Brain microvascular endothelial cell (primary cell): ENCODE measurements around the gene CCDC61.

ENCODE experiments used
- DNase-seq: peaks from one replicate; pipeline ENCODE4 v3.0.0-alpha.2; 2020
- H3K27ac ChIP-seq: fragments of 250-450 bp; sonication (Bioruptor Pico); 2 replicates; pipeline ENCODE4 v1.5.1; 2020; ENCODE audit warnings: mild to moderate bottlenecking, moderate library complexity
- H3K27me3 ChIP-seq: fragments of 250-450 bp; sonication (Bioruptor Pico); replicated peaks from 2 replicates; pipeline ENCODE4 v1.5.1; 2020; ENCODE audit warnings: mild to moderate bottlenecking
- H3K36me3 ChIP-seq: fragments of 250-450 bp; sonication (Bioruptor Pico); replicated peaks from 2 replicates; pipeline ENCODE4 v1.5.1; 2020; ENCODE audit warnings: mild to moderate bottlenecking
- H3K4me3 ChIP-seq: 2 replicates; pipeline ENCODE4 v1.5.1; 2011; ENCODE audit warnings: low read depth, mild to moderate bottlenecking, control low read depth, low read length, moderate library complexity
- in situ Hi-C: cut with HindIII; loops from 2 replicates; pipeline ENCODE4 v1.10.0; 2017; ENCODE audit warnings: low sequenced_read_pairs, low pct_ligation_motif_present
- TF ChIP-seq, protein P1 (sequence below): IDR thresholded peaks from 2 replicates; pipeline ENCODE4 v1.5.1; 2011; ENCODE audit warnings: low read depth, mild to moderate bottlenecking, moderate library complexity, low read length, control low read depth, inconsistent platforms; ENCODE audit errors: missing control alignments

Gene CCDC61

DNA sequence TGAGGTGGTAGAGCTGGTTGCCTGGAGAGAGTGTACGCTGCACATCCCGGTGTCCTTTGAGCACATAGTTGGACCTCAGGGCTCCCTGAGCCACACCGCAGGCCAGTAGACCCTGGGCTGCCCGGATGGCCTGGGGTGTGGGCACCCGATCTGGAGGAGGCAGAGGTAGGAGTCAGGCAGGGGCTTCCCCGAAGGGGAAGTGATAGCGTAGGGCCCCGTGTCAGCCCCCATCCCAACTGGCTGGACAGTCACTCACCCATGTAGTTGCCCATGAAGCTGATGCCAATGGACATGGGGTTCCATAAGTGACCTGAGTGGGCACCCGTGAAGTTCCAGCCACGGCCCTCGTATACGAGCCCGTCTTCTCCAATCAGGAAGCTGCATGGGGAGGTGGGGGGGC is 24.0 kb downstream of the CCDC61 start:
- TF ChIP-seq, protein P1, sequence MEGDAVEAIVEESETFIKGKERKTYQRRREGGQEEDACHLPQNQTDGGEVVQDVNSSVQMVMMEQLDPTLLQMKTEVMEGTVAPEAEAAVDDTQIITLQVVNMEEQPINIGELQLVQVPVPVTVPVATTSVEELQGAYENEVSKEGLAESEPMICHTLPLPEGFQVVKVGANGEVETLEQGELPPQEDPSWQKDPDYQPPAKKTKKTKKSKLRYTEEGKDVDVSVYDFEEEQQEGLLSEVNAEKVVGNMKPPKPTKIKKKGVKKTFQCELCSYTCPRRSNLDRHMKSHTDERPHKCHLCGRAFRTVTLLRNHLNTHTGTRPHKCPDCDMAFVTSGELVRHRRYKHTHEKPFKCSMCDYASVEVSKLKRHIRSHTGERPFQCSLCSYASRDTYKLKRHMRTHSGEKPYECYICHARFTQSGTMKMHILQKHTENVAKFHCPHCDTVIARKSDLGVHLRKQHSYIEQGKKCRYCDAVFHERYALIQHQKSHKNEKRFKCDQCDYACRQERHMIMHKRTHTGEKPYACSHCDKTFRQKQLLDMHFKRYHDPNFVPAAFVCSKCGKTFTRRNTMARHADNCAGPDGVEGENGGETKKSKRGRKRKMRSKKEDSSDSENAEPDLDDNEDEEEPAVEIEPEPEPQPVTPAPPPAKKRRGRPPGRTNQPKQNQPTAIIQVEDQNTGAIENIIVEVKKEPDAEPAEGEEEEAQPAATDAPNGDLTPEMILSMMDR: no peak
- H3K4me3 ChIP-seq: no peak overlapping the region
- no peaks in the 10 kb centered on the region for H3K36me3 ChIP-seq
- H3K27me3 ChIP-seq: peaks cover 22% of the 10 kb centered on the region
- no peak for DNase-seq
- in situ Hi-C loops: no loop called here
- H3K27ac ChIP-seq: no peak overlapping the region

DNA sequence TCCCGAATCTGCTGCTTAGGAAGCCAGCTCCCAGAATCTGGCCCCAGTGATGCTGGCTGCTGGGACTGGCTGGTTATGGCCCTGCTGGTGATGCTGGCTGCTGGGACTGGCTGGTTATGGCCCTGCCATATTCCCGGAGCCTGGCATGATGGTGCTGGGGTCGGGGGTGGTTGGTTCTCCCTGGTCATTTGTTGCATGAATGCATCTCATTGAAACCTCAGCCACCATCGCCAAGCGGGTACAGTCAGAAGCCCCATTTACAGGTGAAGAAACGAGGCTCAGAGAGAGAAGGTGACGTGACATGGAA is 25.5 kb downstream of the CCDC61 start:
- DNase-seq: no peak
- H3K36me3 ChIP-seq: no peaks in the 10 kb centered on the region
- H3K27ac ChIP-seq: no peak overlapping the region
- TF ChIP-seq, protein P1: no peak
- in situ Hi-C loops: no loop called here
- peaks cover 18% of the 10 kb centered on the region for H3K27me3 ChIP-seq
- H3K4me3 ChIP-seq: no peak overlapping the region

DNA sequence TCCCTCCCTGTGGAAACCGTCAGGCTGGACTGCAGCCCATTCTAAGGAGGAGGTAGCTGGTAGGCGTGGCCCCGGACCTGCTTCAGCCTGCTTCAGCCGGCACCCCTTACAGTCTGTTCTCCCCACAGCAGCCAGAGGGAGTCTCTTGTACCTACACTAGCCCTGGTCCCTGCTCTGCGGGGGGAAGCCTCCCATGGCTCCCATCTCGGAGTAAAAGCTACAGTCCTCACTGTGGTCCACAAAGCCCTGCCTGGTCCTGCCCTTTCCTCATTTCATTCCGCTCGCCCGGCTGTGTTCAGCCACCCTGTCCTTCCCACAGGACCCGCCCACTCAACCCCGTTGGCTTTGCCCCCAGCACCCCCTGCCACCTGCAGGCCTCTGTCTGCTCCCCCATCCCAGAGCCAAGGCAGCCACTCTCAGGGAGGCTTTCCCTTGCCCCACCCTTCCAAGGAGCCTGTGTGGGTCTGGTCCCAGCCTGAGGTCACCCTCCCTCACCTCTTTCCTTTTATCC is 26.3 kb downstream of the CCDC61 start:
- Histone ChIP-seq H3K4me3 (no peak overlapping the region), H3K36me3 (no peaks in the 10 kb centered on the region), H3K27me3 (peaks cover 14% of the 10 kb centered on the region), H3K27ac (no peak overlapping the region)
- in situ Hi-C loops: no loop called here
- no peak for DNase-seq
- TF ChIP-seq, protein P1: no peak

DNA sequence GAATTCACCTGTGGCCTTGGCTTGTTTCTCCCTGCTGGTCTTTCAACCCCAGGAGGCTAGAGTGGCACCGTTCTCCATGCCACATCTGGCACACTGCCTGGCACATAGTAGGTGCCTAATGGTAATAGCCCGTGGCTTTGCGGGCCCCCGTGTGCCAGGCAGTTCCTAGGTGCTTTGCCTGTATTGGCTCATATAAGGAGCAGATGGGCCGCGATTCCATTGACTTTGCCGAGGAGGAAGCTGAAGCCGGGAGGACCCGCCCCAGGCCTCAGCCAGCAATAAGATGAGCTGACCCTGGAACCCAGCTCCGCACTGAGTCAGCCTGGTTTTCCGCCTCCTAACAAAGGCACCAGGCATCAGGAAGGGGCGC is 26.8 kb downstream of the CCDC61 start:
- Histone ChIP-seq H3K27me3 (peaks cover 14% of the 10 kb centered on the region), H3K36me3 (no peaks in the 10 kb centered on the region), H3K4me3 (no peak overlapping the region), H3K27ac (no peak overlapping the region)
- in situ Hi-C loops: no loop called here
- TF ChIP-seq, protein P1: no peak
- no peak for DNase-seq

DNA sequence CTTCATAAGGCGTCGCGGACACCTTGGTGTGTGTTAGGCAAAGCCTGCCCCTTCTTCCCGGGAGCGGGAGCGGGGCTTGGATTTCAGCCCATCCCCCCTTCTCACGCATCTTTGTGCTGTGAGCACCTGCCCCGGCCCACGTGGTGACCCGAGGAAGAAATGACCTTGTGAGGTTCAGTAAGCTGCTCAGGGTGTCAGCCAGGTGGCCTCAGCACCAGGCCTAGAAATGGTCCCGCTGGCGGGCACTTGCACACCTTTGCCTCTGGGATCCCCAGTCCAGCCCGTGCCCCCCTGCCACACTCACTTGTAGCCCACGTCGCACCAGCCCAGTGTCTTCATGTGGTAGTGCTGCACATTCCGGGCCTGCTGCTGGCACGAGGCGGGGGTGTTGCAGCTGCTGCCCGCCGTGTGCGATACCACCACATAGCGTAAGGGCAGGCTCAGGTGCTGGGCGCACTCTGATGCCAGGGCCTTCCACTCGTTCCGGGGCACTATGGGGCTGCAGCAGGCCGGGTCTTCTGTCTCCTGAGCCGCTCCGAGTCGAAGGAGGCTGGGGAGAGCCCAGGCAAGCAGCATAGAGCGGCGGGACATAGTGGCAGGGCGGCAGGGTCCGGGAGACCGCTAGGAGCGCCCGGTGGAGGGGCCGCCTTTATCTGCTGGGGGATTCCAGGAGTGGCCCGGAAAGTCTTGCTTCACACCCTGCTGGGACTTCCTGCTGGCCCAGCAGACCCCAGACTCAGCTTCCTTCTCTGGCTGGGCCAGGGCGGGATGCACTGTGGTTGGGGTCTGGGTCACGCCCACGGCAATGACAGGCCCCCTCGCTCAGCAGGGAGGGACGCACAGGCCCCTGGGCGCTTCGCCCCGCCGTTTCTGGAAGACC is 27.4 kb downstream of the CCDC61 start, which contains the start of gene PGLYRP1:
TSS of gene PGLYRP1 (minus strand) at position 623 of the 880 bp plus-strand sequence. CDS start at position 591, 32 bp downstream.
- H3K27ac ChIP-seq: no peak within 1 kb of the TSS
- in situ Hi-C loops: no loop called here
- no peaks in the 10 kb centered on the region for H3K36me3 ChIP-seq
- DNase-seq: no peak
- no peak within 1 kb of the TSS for H3K4me3 ChIP-seq
- TF ChIP-seq, protein P1: no peak
- peaks cover 14% of the 10 kb centered on the region for H3K27me3 ChIP-seq
